ENCODE results near the gene CCDC80.

The CCDC80 gene

DNA sequence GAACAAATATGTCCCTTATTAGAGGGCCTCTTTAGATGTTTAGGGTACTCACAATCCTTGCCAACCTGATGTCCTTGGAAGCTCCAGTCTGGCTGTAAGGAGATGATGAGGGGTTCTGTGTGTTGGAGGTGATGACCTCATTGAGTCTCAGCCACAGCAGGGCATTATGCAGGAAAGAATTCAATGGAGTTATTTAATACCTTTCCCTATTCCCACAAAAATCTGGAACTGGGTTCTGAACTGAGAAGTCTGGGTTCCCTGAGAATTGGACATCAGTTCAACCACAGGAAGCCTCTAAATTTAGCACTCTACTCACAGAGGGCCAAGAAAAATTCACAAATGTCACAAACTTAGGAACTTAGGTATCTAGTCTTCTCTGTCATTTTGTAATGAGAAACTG lies 42.2 kb downstream of the CCDC80 start:
- TF ChIP-seq, protein P1, sequence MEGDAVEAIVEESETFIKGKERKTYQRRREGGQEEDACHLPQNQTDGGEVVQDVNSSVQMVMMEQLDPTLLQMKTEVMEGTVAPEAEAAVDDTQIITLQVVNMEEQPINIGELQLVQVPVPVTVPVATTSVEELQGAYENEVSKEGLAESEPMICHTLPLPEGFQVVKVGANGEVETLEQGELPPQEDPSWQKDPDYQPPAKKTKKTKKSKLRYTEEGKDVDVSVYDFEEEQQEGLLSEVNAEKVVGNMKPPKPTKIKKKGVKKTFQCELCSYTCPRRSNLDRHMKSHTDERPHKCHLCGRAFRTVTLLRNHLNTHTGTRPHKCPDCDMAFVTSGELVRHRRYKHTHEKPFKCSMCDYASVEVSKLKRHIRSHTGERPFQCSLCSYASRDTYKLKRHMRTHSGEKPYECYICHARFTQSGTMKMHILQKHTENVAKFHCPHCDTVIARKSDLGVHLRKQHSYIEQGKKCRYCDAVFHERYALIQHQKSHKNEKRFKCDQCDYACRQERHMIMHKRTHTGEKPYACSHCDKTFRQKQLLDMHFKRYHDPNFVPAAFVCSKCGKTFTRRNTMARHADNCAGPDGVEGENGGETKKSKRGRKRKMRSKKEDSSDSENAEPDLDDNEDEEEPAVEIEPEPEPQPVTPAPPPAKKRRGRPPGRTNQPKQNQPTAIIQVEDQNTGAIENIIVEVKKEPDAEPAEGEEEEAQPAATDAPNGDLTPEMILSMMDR (conservative IDR thresholded peaks at IDR 0.05; ENCODE audit: low read depth, low read length) = no peak
- Histone ChIP-seq H3K4me3 (IDR thresholded peaks at IDR 0.05; ENCODE audit: insufficient read depth, low read depth, low read length) (no peak overlapping the region), H3K4me1 (ENCODE audit: low read depth, poor library complexity, severe bottlenecking) (peaks cover 4% of the 10 kb centered on the region), H3K4me2 (no peak overlapping the region), H2AFZ (ENCODE audit: low read depth) (no peak overlapping the region), H3K79me2 (ENCODE audit: insufficient read depth, low read depth) (no peaks in the 10 kb centered on the region), H3K27ac (no peak overlapping the region), H3K9ac (no peak overlapping the region), H3K27me3 (ENCODE audit: insufficient read depth, low read depth) (no peaks in the 10 kb centered on the region), H4K20me1 (ENCODE audit: insufficient read depth) (no peaks in the 10 kb centered on the region), H3K36me3 (ENCODE audit: insufficient read depth) (no peaks in the 10 kb centered on the region)

DNA sequence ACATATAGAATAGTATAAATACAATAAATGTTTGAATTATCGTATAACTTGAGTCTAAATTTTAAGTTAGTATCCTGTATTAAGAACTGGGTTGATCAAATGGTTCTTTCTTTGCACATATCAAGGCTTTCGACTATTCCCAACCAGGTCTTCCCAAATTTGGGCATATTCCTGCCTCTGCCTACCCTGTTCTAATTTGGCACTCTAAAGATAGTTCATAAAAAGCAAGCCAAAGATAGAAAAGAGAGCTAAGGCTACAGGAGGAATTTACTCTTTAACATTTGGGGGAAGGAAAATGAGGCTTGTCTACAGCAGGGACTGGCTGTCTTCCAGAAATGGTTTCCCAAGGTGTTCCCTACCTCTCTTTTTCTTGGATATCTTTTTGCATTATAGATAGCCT lies 43.0 kb downstream of the CCDC80 start:
- Histone ChIP-seq H3K4me1 (ENCODE audit: low read depth, poor library complexity, severe bottlenecking) (peaks cover 4% of the 10 kb centered on the region), H4K20me1 (ENCODE audit: insufficient read depth) (no peaks in the 10 kb centered on the region), H3K27me3 (ENCODE audit: insufficient read depth, low read depth) (no peaks in the 10 kb centered on the region), H3K27ac (no peak overlapping the region), H3K36me3 (ENCODE audit: insufficient read depth) (no peaks in the 10 kb centered on the region), H3K79me2 (ENCODE audit: insufficient read depth, low read depth) (no peaks in the 10 kb centered on the region), H3K4me2 (no peak overlapping the region), H3K4me3 (IDR thresholded peaks at IDR 0.05; ENCODE audit: insufficient read depth, low read depth, low read length) (no peak overlapping the region), H2AFZ (ENCODE audit: low read depth) (no peak overlapping the region), H3K9ac (no peak overlapping the region)
- TF ChIP-seq, protein P1 (conservative IDR thresholded peaks at IDR 0.05; ENCODE audit: low read depth, low read length) = no peak

DNA sequence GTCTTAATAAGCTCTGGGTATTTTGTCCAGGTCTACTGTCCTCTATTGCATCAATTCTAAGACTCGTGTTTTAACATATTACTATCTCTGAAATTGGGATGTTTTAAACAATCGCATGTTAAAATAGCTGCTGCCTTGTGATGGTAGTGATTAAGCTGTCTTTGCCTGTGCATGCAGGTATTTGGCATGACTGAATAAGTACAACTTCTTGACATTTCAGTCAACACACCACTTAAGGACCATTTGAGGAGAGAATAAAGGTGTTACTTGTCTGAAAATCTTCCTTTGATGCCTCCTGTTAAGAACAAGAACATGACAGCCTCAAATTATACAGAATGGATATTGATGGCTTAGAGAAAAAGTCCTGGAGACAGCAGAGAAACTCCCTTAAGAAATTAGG lies 46.1 kb downstream of the CCDC80 start:
- no peak overlapping the region for H3K27ac ChIP-seq

DNA sequence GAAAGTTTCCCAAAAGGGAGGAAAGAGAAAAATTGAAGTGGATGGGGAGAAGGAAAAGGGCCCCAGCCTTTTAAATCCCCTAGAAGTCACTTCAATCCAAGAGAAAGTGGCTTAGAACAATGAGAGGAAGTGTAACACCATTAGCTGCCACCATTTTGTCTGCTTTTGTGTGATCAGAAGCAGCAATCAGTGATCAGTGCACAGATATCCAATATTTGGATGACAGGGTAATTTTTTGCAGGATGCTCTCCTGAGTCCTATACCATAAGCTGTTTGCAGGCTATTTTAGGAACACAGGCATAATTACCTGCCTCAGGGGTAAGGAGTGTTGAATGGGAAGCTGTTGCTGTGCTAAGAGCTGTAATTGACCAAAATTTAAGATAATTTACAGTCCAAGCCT lies 47.7 kb downstream of the CCDC80 start:
- Histone ChIP-seq H2AFZ (ENCODE audit: low read depth) (no peak overlapping the region), H3K9ac (no peak overlapping the region), H3K27ac (no peak overlapping the region), H3K4me3 (IDR thresholded peaks at IDR 0.05; ENCODE audit: insufficient read depth, low read depth, low read length) (no peak overlapping the region), H3K27me3 (ENCODE audit: insufficient read depth, low read depth) (no peaks in the 10 kb centered on the region), H3K79me2 (ENCODE audit: insufficient read depth, low read depth) (no peaks in the 10 kb centered on the region), H3K36me3 (ENCODE audit: insufficient read depth) (no peaks in the 10 kb centered on the region), H4K20me1 (ENCODE audit: insufficient read depth) (no peaks in the 10 kb centered on the region), H3K4me2 (no peak overlapping the region), H3K4me1 (ENCODE audit: low read depth, poor library complexity, severe bottlenecking) (no peaks in the 10 kb centered on the region)
- TF ChIP-seq, protein P1 (conservative IDR thresholded peaks at IDR 0.05; ENCODE audit: low read depth, low read length) = no peak

More for the DNA sequence above, 46.1 kb downstream of the CCDC80 start:
- H4K20me1 ChIP-seq (ENCODE audit: insufficient read depth) = no peaks in the 10 kb centered on the region
- H2AFZ ChIP-seq (ENCODE audit: low read depth) = no peak overlapping the region
- no peak overlapping the region for H3K4me3 ChIP-seq (IDR thresholded peaks at IDR 0.05; ENCODE audit: insufficient read depth, low read depth, low read length)
- no peak overlapping the region for H3K9ac ChIP-seq
- H3K4me2 ChIP-seq = no peak overlapping the region
- no peaks in the 10 kb centered on the region for H3K4me1 ChIP-seq (ENCODE audit: low read depth, poor library complexity, severe bottlenecking)
- H3K79me2 ChIP-seq (ENCODE audit: insufficient read depth, low read depth) = no peaks in the 10 kb centered on the region
- TF ChIP-seq, protein P1 (conservative IDR thresholded peaks at IDR 0.05; ENCODE audit: low read depth, low read length) = no peak
- no peaks in the 10 kb centered on the region for H3K36me3 ChIP-seq (ENCODE audit: insufficient read depth)
- H3K27me3 ChIP-seq (ENCODE audit: insufficient read depth, low read depth) = no peaks in the 10 kb centered on the region
